CD14-positive monocyte (primary cell): ENCODE results near the gene EXOC1. TPM values are rescaled to one million over a fixed set of nuclear protein-coding genes. Genes with fewer than 3 reads are reported as not detected.

Source experiments
- DNase-seq, 3 donors: peaks; one replicate each; pipeline ENCODE4 v3.0.0-alpha.2; 2011 to 2022
- H2AFZ ChIP-seq: 2 replicates; pipeline ENCODE4 v1.6.0; 2012; ENCODE audit warnings: mild to moderate bottlenecking, low read depth, low read length, inconsistent platforms; ENCODE audit not compliant: insufficient read depth, poor library complexity, severe bottlenecking
- H3K27ac ChIP-seq, 2 donors: 1 replicate in 1 of 2; 2 replicates in 1 of 2; pipeline ENCODE4 v1.5.1; 2012 to 2013; ENCODE audit warnings: low read length in 2 of 2, control low read depth in 1 of 2, inconsistent platforms in 1 of 2, low read depth in 1 of 2, mild to moderate bottlenecking in 1 of 2
- H3K27me3 ChIP-seq, 2 donors: one replicate each; pipeline versions ENCODE4 v1.6.0 to v1.6.1; 2011 to 2013; ENCODE audit warnings: low read length in 2 of 2; ENCODE audit not compliant: control insufficient read depth in 2 of 2, insufficient read depth in 2 of 2
- H3K36me3 ChIP-seq, 2 donors: replicated peaks in 1 of 2; 1 replicate in 1 of 2; 2 replicates in 1 of 2; pipeline versions ENCODE4 v1.5.1 to v1.6.1; 2012 to 2013; ENCODE audit warnings: low read length in 2 of 2, control low read depth in 1 of 2, inconsistent platforms in 1 of 2, mild to moderate bottlenecking in 1 of 2; ENCODE audit not compliant: insufficient read depth in 2 of 2, control insufficient read depth in 1 of 2
- H3K4me1 ChIP-seq, 2 donors: 1 replicate in 1 of 2; 2 replicates in 1 of 2; pipeline versions ENCODE4 v1.5.1 to v1.6.1; 2012 to 2013; ENCODE audit warnings: low read length in 2 of 2, control low read depth in 1 of 2, inconsistent platforms in 1 of 2, mild to moderate bottlenecking in 1 of 2, moderate library complexity in 1 of 2; ENCODE audit not compliant: insufficient read depth in 2 of 2, control insufficient read depth in 1 of 2
- H3K4me2 ChIP-seq: replicated peaks from 2 replicates; pipeline ENCODE3; 2012; ENCODE audit warnings: low read length, moderate library complexity, mild to moderate bottlenecking; ENCODE audit not compliant: poor library complexity, severe bottlenecking; ENCODE audit errors: extremely low read depth
- H3K4me3 ChIP-seq, 3 experiments: fragments of 200-600 bp in 1 of 3; sonication (generic) in 1 of 3; replicated peaks in 1 of 3; 1 replicate in 2 of 3; 2 replicates in 1 of 3; pipeline ENCODE4 v1.5.1; 2011 to 2013; ENCODE audit warnings: low read length in 3 of 3, mild to moderate bottlenecking in 3 of 3, control low read depth in 2 of 3, low read depth in 2 of 3, inconsistent platforms in 1 of 3, moderate library complexity in 1 of 3
- H3K79me2 ChIP-seq: 2 replicates; pipeline ENCODE4 v1.6.0; 2012; ENCODE audit warnings: mild to moderate bottlenecking, control low read depth, inconsistent platforms, low read length, moderate library complexity; ENCODE audit not compliant: insufficient read depth
- H3K9ac ChIP-seq: 2 replicates; pipeline ENCODE4 v1.6.0; 2017; ENCODE audit warnings: low read length, mild to moderate bottlenecking; ENCODE audit not compliant: insufficient read depth, poor library complexity, severe bottlenecking
- H3K9me3 ChIP-seq, 2 donors: replicated peaks in 1 of 2; 1 replicate in 1 of 2; 2 replicates in 1 of 2; pipeline versions ENCODE4 v1.5.1 to v1.6.1; 2012 to 2013; ENCODE audit warnings: low read length in 2 of 2, control low read depth in 1 of 2; ENCODE audit not compliant: control insufficient read depth in 1 of 2, insufficient read depth in 1 of 2
- H4K20me1 ChIP-seq: 2 replicates; pipeline ENCODE4 v1.6.0; 2012; ENCODE audit warnings: mild to moderate bottlenecking, low read length, control low read depth, moderate library complexity; ENCODE audit not compliant: insufficient read depth
- H3K27ac Mint-ChIP-seq, 7 donors: one replicate each; pipeline ENCODE4 v1.8.0; 2020; ENCODE audit warnings: mild to moderate bottlenecking in 7 of 7, mixed read lengths in 7 of 7, moderate library complexity in 6 of 7, inconsistent platforms in 2 of 7
- H3K27me3 Mint-ChIP-seq, 3 donors: one replicate each; pipeline ENCODE4 v1.8.0; 2021 to 2022; ENCODE audit warnings: low read depth in 3 of 3, mild to moderate bottlenecking in 3 of 3, mixed read lengths in 3 of 3, moderate library complexity in 3 of 3, inconsistent platforms in 1 of 3
- H3K36me3 Mint-ChIP-seq, 2 donors: one replicate each; pipeline ENCODE4 v1.8.0; 2020; ENCODE audit warnings: mixed read lengths in 2 of 2, inconsistent platforms in 1 of 2, mild to moderate bottlenecking in 1 of 2
- H3K4me1 Mint-ChIP-seq: one replicate; pipeline ENCODE4 v1.8.0; 2020; ENCODE audit warnings: mild to moderate bottlenecking, mixed read lengths
- H3K4me3 Mint-ChIP-seq, 2 donors: one replicate each; pipeline ENCODE4 v1.8.0; 2020; ENCODE audit warnings: mild to moderate bottlenecking in 2 of 2, mixed read lengths in 2 of 2, moderate library complexity in 1 of 2
- H3K9me3 Mint-ChIP-seq, 7 donors: one replicate each; pipeline ENCODE4 v1.8.0; 2020 to 2022; ENCODE audit warnings: mixed read lengths in 7 of 7, mild to moderate bottlenecking in 6 of 7, moderate library complexity in 6 of 7, inconsistent platforms in 2 of 7
- WGBS: methylation state at CpG from one replicate; pipeline ENCODE4 v1.1.5; 2013; ENCODE audit warnings: missing lambda C conversion rate; ENCODE audit not compliant: insufficient coverage; 5-methylcytosine and 5-hydroxymethylcytosine counted together
- intact Hi-C, 2 donors: fragments of 100-400 bp; cut with micrococcal nuclease; formaldehyde crosslinking; loops; one replicate each; pipeline versions ENCODE4 v1.15.0 to v1.15.1; 2023
- polyA plus RNA-seq, 3 donors: library from polyadenylated mRNA; depleted of rRNA in 1 of 3; unstranded in 2 of 3; stranded (reverse) in 1 of 3; fragments of 300-500 nt in 2 of 3; fragments of >200 nt in 1 of 3; fragmentation: Illumina TruSeq in 2 of 3; gene quantifications; 1 replicate in 2 of 3; 2 replicates in 1 of 3; pipeline ENCODE4 v1.2.3, GENCODE V29; 2012 to 2021
- TF ChIP-seq, protein P1 (sequence below): fragments of 200-600 bp; IDR thresholded peaks from one replicate; pipeline ENCODE4 v1.8.0; 2022; ENCODE audit warnings: antibody characterized with exemption, mild to moderate bottlenecking

The EXOC1 gene
- polyA plus RNA-seq, 3 donors: 13.7 to 22.9 (median 21.2) TPM

- Histone ChIP-seq H3K79me2 (no peaks in the 10 kb centered on the region), H3K27me3 (no peaks in the 10 kb centered on the region), H3K4me3 (no peak overlapping the region), H3K4me2 (no peak overlapping the region), H3K9me3 (no peaks in the 10 kb centered on the region), H3K4me1 (no peaks in the 10 kb centered on the region), H3K36me3 (no peaks in the 10 kb centered on the region), H3K27ac (no peak overlapping the region), H2AFZ (no peak overlapping the region), H3K9ac (no peak overlapping the region), H4K20me1 (no peaks in the 10 kb centered on the region)
- no peaks in the 10 kb centered on the region for H3K36me3 Mint-ChIP-seq
- no peaks in the 10 kb centered on the region for H3K4me1 Mint-ChIP-seq
- no peak overlapping the region for H3K27ac Mint-ChIP-seq
- intact Hi-C loops: no loop called here
- peaks cover 0 to 2% (median 0%) of the 10 kb centered on the region in 7 donors for H3K9me3 Mint-ChIP-seq
- no peak for DNase-seq
- TF ChIP-seq, protein P1, sequence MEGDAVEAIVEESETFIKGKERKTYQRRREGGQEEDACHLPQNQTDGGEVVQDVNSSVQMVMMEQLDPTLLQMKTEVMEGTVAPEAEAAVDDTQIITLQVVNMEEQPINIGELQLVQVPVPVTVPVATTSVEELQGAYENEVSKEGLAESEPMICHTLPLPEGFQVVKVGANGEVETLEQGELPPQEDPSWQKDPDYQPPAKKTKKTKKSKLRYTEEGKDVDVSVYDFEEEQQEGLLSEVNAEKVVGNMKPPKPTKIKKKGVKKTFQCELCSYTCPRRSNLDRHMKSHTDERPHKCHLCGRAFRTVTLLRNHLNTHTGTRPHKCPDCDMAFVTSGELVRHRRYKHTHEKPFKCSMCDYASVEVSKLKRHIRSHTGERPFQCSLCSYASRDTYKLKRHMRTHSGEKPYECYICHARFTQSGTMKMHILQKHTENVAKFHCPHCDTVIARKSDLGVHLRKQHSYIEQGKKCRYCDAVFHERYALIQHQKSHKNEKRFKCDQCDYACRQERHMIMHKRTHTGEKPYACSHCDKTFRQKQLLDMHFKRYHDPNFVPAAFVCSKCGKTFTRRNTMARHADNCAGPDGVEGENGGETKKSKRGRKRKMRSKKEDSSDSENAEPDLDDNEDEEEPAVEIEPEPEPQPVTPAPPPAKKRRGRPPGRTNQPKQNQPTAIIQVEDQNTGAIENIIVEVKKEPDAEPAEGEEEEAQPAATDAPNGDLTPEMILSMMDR: no peak
- no peak overlapping the region for H3K4me3 Mint-ChIP-seq
- H3K27me3 Mint-ChIP-seq: peaks cover 2 to 9% (median 4%) of the 10 kb centered on the region in 3 donors
Measured at GRCh38 chr4:55826986-55827385, 26.5 kb upstream of the EXOC1 start.

DNA sequence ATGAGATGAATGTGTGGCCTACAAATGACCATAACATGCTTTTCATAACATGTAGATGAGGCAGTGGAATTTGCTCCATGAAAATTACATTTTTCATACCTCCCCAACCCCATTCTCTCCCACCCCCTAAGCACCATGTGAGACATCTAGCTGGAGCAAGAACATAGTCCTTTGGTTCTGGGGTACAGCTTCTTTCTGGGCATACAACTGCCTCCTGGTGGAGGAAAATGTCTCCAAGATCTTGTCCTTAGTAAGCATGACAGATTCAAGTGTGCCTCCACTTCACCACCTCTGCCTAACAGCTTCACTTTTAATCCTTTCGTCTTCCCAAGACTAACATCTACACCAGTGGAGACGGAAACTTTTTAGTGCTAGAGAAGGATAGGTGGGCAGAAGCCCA lies 25.9 kb upstream of the EXOC1 start:
- no peaks in the 10 kb centered on the region for H3K9me3 ChIP-seq
- TF ChIP-seq, protein P1: no peak
- H3K4me1 ChIP-seq: no peaks in the 10 kb centered on the region
- Mint-ChIP-seq H3K4me1 (no peaks in the 10 kb centered on the region), H3K9me3 (peaks cover 0 to 2% (median 0%) of the 10 kb centered on the region in 7 donors), H3K27me3 (peaks cover 0 to 9% (median 2%) of the 10 kb centered on the region in 3 donors), H3K4me3 (no peak overlapping the region), H3K27ac (no peak overlapping the region), H3K36me3 (no peaks in the 10 kb centered on the region)
- H3K36me3 ChIP-seq: no peaks in the 10 kb centered on the region
- no peak overlapping the region for H2AFZ ChIP-seq
- no peaks in the 10 kb centered on the region for H3K79me2 ChIP-seq
- no peak for DNase-seq
- intact Hi-C loops: no loop called here
- H4K20me1 ChIP-seq: no peaks in the 10 kb centered on the region
- H3K9ac ChIP-seq: no peak overlapping the region
- WGBS: no CpG with 5 or more reads among the region's 2 CpGs
- H3K4me2 ChIP-seq: no peak overlapping the region
- H3K27ac ChIP-seq: no peak overlapping the region
- H3K4me3 ChIP-seq: no peak overlapping the region
- H3K27me3 ChIP-seq: no peaks in the 10 kb centered on the region
